H1 (cell line): ENCODE results near the gene PVALB. TPM values are rescaled to one million over a fixed set of nuclear protein-coding genes. Genes with fewer than 3 reads are reported as not detected.

Source experiments
- CHD7 ChIP-seq: fragments of 300-600 bp; sonication (generic); IDR thresholded peaks from 2 replicates; pipeline ENCODE4 v1.7.1; 2012; ENCODE audit warnings: low read length, moderate library complexity, mild to moderate bottlenecking, inconsistent platforms; ENCODE audit not compliant: insufficient replicate concordance
- SIX5 ChIP-seq: IDR thresholded peaks from 2 replicates; pipeline ENCODE4 v1.6.1; 2011; ENCODE audit warnings: mild to moderate bottlenecking, low read depth, low read length
- SP1 ChIP-seq: IDR thresholded peaks from 2 replicates; pipeline ENCODE4 v1.6.1; 2011; ENCODE audit warnings: low read depth, low read length
- TAF1 ChIP-seq: IDR thresholded peaks from 2 replicates; pipeline ENCODE4 v1.6.1; 2011; ENCODE audit warnings: mild to moderate bottlenecking, low read depth, low read length
- polyA plus RNA-seq, 7 experiments: library from polyadenylated mRNA; depleted of rRNA in 3 of 7; stranded (reverse) in 5 of 7; unstranded in 2 of 7; fragments of >200 nt in 5 of 7; fragments of 200-250 nt in 2 of 7; gene quantifications; 1 replicate in 5 of 7; 2 replicates in 1 of 7; 4 replicates in 1 of 7; pipeline versions ENCODE4 v1.2.1 to v1.2.3, GENCODE V29; 2011 to 2013; ENCODE audit warnings: missing spikeins in 2 of 7, mixed read lengths in 2 of 7
- total RNA-seq: library from RNA; stranded (reverse); fragmentation: NEBNext Ultra II Directional; extraction: Animal tissue kit (Norgen Biotek cat#: 25700); gene quantifications from 2 replicates; pipeline ENCODE4 v1.2.1, GENCODE V29; 2021

The PVALB gene
- total and polyA plus RNA-seq, 2 of the 8 experiments (the other 6 are each of a cell fraction or from before 2014, with no cell fraction given) = 1.7 to 5.4 TPM

DNA sequence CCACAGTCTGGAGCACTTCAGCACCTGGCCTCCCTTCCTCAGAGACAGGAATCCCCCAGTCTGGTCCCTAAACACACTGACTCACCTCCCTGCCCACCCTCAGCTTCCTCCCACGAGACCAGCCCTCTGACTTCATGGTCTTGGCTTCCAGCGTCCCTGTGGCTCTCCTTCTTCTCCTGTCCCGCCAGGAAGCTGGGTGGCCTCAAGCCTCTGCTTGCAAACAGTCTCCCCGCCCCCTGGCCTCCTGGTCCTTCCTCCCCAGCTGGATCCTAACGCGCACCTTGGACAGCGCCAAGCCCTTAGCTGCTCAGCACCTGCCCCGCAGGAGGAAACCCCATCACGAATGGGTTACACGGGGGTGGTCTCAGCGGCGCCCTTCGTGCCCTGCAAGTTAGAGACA lies 48.5 kb upstream of the PVALB start (continued):
- no peak for TF ChIP-seq CHD7
- TF ChIP-seq SIX5 = no peak
- no peak for TF ChIP-seq TAF1
- TF ChIP-seq SP1 = no peak
- TF ChIP-seq, all 59 proteins: peak for 0
